ENCODE data around the gene ERVH48-1.
"Not testable (repeated sequence)": the region's sequence is repeated elsewhere in the genome, so short reads cannot be mapped to it uniquely, and the experiment has no call there.

The ERVH48-1 gene

GRCh38 chr21:42938606-42938995 is 13.2 kb upstream of the ERVH48-1 start:
- not testable (repeated sequence) for DNase-seq

- no peak for DNase-seq
These were observed 12.7 kb upstream of the ERVH48-1 start for GRCh38 chr21:42937960-42938605.

- DNase-seq = not testable (repeated sequence)
These were observed 11.9 kb upstream of the ERVH48-1 start for GRCh38 chr21:42937034-42937940.

GRCh38 chr21:42936360-42936759 is 10.9 kb upstream of the ERVH48-1 start:
- not testable (repeated sequence) for DNase-seq

- not testable (repeated sequence) for DNase-seq
These were observed 8.5 kb upstream of the ERVH48-1 start for GRCh38 chr21:42933973-42934372.

- not testable (repeated sequence) for DNase-seq
These were observed 7.9 kb upstream of the ERVH48-1 start for GRCh38 chr21:42933137-42933970.

GRCh38 chr21:42932378-42933136 is 7.1 kb upstream of the ERVH48-1 start:
- DNase-seq = not testable (repeated sequence)

- no peak for DNase-seq
These were observed 6.3 kb upstream of the ERVH48-1 start for GRCh38 chr21:42931560-42932235.

- no peak for DNase-seq
These were observed 4.5 kb upstream of the ERVH48-1 start for GRCh38 chr21:42929969-42930368.

- not testable (repeated sequence) for DNase-seq
These were observed 2.2 kb upstream of the ERVH48-1 start for GRCh38 chr21:42927474-42928200.

- no peak for DNase-seq
These were observed 1.0 kb downstream of the ERVH48-1 start for GRCh38 chr21:42924433-42924751.

- peak; percentile 79 for DNase-seq
These were observed 1.6 kb downstream of the ERVH48-1 start for GRCh38 chr21:42923553-42924432.

GRCh38 chr21:42922918-42923317 is 2.5 kb downstream of the ERVH48-1 start:
- DNase-seq = no peak

GRCh38 chr21:42921927-42922326 is 3.5 kb downstream of the ERVH48-1 start:
- no peak for DNase-seq

GRCh38 chr21:42918291-42918690 is 7.1 kb downstream of the ERVH48-1 start:
- no peak for DNase-seq

GRCh38 chr21:42913476-42913875 is 12.0 kb downstream of the ERVH48-1 start:
- no peak for DNase-seq

- not testable (repeated sequence) for DNase-seq
These were observed 13.5 kb downstream of the ERVH48-1 start for GRCh38 chr21:42911920-42912319.

GRCh38 chr21:42908484-42908883 is 16.9 kb downstream of the ERVH48-1 start:
- not testable (repeated sequence) for DNase-seq

GRCh38 chr21:42906233-42906632 is 19.2 kb downstream of the ERVH48-1 start:
- DNase-seq = no peak

GRCh38 chr21:42905195-42905594 is 20.2 kb downstream of the ERVH48-1 start:
- no peak for DNase-seq
